NCI-H1930 (cell line): Measurements from ENCODE around the gene SDK1.

ENCODE experiments used
- DNase-seq, 2 experiments: peaks; one replicate each; lab custom pipeline; 2025; lab: John Stamatoyannopoulos, UW

SDK1 gene

GRCh38 chr7:3589752-3590151, 288.7 kb downstream of the SDK1 start:
- DNase-seq = no peak

- no peak for DNase-seq
Measured at GRCh38 chr7:3591219-3591618, 290.2 kb downstream of the SDK1 start.

GRCh38 chr7:3591944-3592343, 290.9 kb downstream of the SDK1 start:
- DNase-seq = no peak

- DNase-seq = peak; percentile 55 to 82
Measured at GRCh38 chr7:3592401-3593134, 291.5 kb downstream of the SDK1 start.

- no peak for DNase-seq
Measured at GRCh38 chr7:3594901-3595300, 293.8 kb downstream of the SDK1 start.

GRCh38 chr7:3598854-3599253, 297.8 kb downstream of the SDK1 start:
- peak in 1 of 2 experiments; percentile 20 for DNase-seq

GRCh38 chr7:3605222-3605621, 304.2 kb downstream of the SDK1 start:
- no peak for DNase-seq

- no peak for DNase-seq
Measured at GRCh38 chr7:3606436-3606835, 305.4 kb downstream of the SDK1 start.

GRCh38 chr7:3607847-3608246, 306.8 kb downstream of the SDK1 start:
- no peak for DNase-seq

- DNase-seq = peak in 1 of 2 experiments; percentile 2
Measured at GRCh38 chr7:3616306-3616705, 315.3 kb downstream of the SDK1 start.

GRCh38 chr7:3630081-3630480, 329.0 kb downstream of the SDK1 start:
- DNase-seq = no peak

- DNase-seq = no peak
Measured at GRCh38 chr7:3634396-3634795, 333.3 kb downstream of the SDK1 start.

GRCh38 chr7:3636131-3636860, 335.2 kb downstream of the SDK1 start:
- no peak for DNase-seq

- DNase-seq = no peak
Measured at GRCh38 chr7:3639253-3639652, 338.2 kb downstream of the SDK1 start.

- DNase-seq = no peak
Measured at GRCh38 chr7:3641582-3641981, 340.5 kb downstream of the SDK1 start.

GRCh38 chr7:3643091-3643490, 342.0 kb downstream of the SDK1 start:
- no peak for DNase-seq

GRCh38 chr7:3648276-3648675, 347.2 kb downstream of the SDK1 start:
- DNase-seq = no peak

- DNase-seq = no peak
Measured at GRCh38 chr7:3649250-3649649, 348.2 kb downstream of the SDK1 start.

- no peak for DNase-seq
Measured at GRCh38 chr7:3649678-3650440, 348.8 kb downstream of the SDK1 start.

- DNase-seq = no peak
Measured at GRCh38 chr7:3650844-3651243, 349.8 kb downstream of the SDK1 start.

- DNase-seq = no peak
Measured at GRCh38 chr7:3655635-3656034, 354.6 kb downstream of the SDK1 start.

- no peak for DNase-seq
Measured at GRCh38 chr7:3657206-3657605, 356.2 kb downstream of the SDK1 start.

- DNase-seq = no peak
Measured at GRCh38 chr7:3668743-3669142, 367.7 kb downstream of the SDK1 start.
